Measurements from ENCODE around the gene DMBT1.

GRCh38 chr10:122659126-122659525 is 98.6 kb downstream of the DMBT1 start:
- TF ChIP-seq CTCF (IDR thresholded peaks at IDR 0.05) (no peak), EZH2phosphoT487 (IDR thresholded peaks at IDR 0.05) (no peak), EZH2 (IDR thresholded peaks at IDR 0.05) (no peak)
